Keratinocyte (primary cell): Measurements from ENCODE around the gene PPP1R3E. TPM values are rescaled to one million over a fixed set of nuclear protein-coding genes. Genes with fewer than 3 reads are reported as not detected.

Source experiments
- DNase-seq: peaks from one replicate; pipeline ENCODE4 v3.0.0-alpha.2; 2011; ENCODE audit warnings: low read depth, missing footprints, low spot score
- FAIRE-seq: peaks from 2 replicates; lab custom pipeline; 2011; peaks lifted over from hg19 to GRCh38; lab: Jason Lieb, UNC
- H2AFZ ChIP-seq: 2 replicates; pipeline ENCODE4 v1.6.0; 2012; ENCODE audit warnings: low read length, control low read depth, inconsistent platforms; ENCODE audit not compliant: control insufficient read depth
- H3K27ac ChIP-seq: 2 replicates; pipeline ENCODE4 v1.5.1; 2011; ENCODE audit warnings: low read length; ENCODE audit not compliant: control insufficient read depth, insufficient read depth
- H3K27me3 ChIP-seq: 3 replicates; pipeline ENCODE4 v1.6.0; 2011; ENCODE audit warnings: low read length; ENCODE audit not compliant: control insufficient read depth, insufficient read depth; ENCODE audit errors: extremely low read depth
- H3K36me3 ChIP-seq, 2 experiments: 2 replicates in 1 of 2; 3 replicates in 1 of 2; pipeline ENCODE4 v1.5.1; 2011; ENCODE audit warnings: low read length in 2 of 2, mild to moderate bottlenecking in 1 of 2; ENCODE audit not compliant: control insufficient read depth in 2 of 2, insufficient read depth in 2 of 2; ENCODE audit errors: extremely low read depth in 1 of 2
- H3K4me1 ChIP-seq: 3 replicates; pipeline ENCODE4 v1.5.1; 2011; ENCODE audit warnings: low read length; ENCODE audit not compliant: control insufficient read depth, insufficient read depth; ENCODE audit errors: extremely low read depth
- H3K4me2 ChIP-seq: 3 replicates; pipeline ENCODE4 v1.6.0; 2011; ENCODE audit warnings: low read depth, low read length; ENCODE audit not compliant: control insufficient read depth, insufficient read depth; ENCODE audit errors: extremely low read depth
- H3K4me3 ChIP-seq, 3 experiments: fragments of 200-600 bp in 1 of 3; sonication (generic) in 1 of 3; 2 replicates in 2 of 3; 3 replicates in 1 of 3; pipeline ENCODE4 v1.5.1; 2011 to 2016; ENCODE audit warnings: low read length in 3 of 3, mild to moderate bottlenecking in 3 of 3, control low read depth in 2 of 3, inconsistent platforms in 1 of 3, low read depth in 1 of 3, mixed read lengths in 1 of 3, mixed run types in 1 of 3, moderate library complexity in 1 of 3; ENCODE audit not compliant: control insufficient read depth in 2 of 3, insufficient read depth in 2 of 3; ENCODE audit errors: extremely low read depth in 1 of 3
- H3K79me2 ChIP-seq: 2 replicates; pipeline ENCODE4 v1.6.0; 2012; ENCODE audit warnings: low read length; ENCODE audit not compliant: control insufficient read depth, insufficient read depth
- H3K9ac ChIP-seq: 3 replicates; pipeline ENCODE4 v1.6.0; 2011; ENCODE audit warnings: low read length; ENCODE audit not compliant: control insufficient read depth, insufficient read depth; ENCODE audit errors: extremely low read depth
- H3K9me1 ChIP-seq: 3 replicates; pipeline ENCODE4 v1.6.0; 2011; ENCODE audit warnings: low read length; ENCODE audit not compliant: control insufficient read depth, insufficient read depth; ENCODE audit errors: extremely low read depth
- H3K9me3 ChIP-seq: 2 replicates; pipeline ENCODE4 v1.5.1; 2012; ENCODE audit warnings: low read depth, low read length; ENCODE audit not compliant: control insufficient read depth
- H4K20me1 ChIP-seq: 3 replicates; pipeline ENCODE4 v1.6.0; 2011; ENCODE audit warnings: low read length; ENCODE audit not compliant: control insufficient read depth, insufficient read depth; ENCODE audit errors: extremely low read depth
- EZH2 ChIP-seq: IDR thresholded peaks from one replicate; pipeline ENCODE4 v1.6.1; 2012; ENCODE audit warnings: inconsistent platforms, mild to moderate bottlenecking, low read length, moderate library complexity
- dilution Hi-C: fragments of 300-500 bp; cut with MboI; formaldehyde crosslinking; loops from one replicate; pipeline ENCODE4 v1.7.0; 2020; ENCODE audit warnings: low sequenced_read_pairs; ENCODE audit not compliant: extremely low pct_ligation_motif_present
- polyA plus RNA-seq, 5 experiments: library from polyadenylated mRNA; depleted of rRNA in 3 of 5; stranded (reverse) in 3 of 5; stranded (forward) in 1 of 5; unstranded in 1 of 5; fragments of >200 nt; gene quantifications; 1 replicate in 1 of 5; 2 replicates in 3 of 5; 3 replicates in 1 of 5; pipeline versions ENCODE4 v1.2.1 to v1.2.3, GENCODE V29; 2011 to 2012; ENCODE audit warnings: missing spikeins in 2 of 5, low read depth in 1 of 5, low replicate concordance in 1 of 5
- TF ChIP-seq, protein P1 (sequence below), 3 experiments: IDR thresholded peaks in 1 of 3; conservative IDR thresholded peaks in 1 of 3; optimal IDR thresholded peaks in 1 of 3; 2 replicates in 2 of 3; 3 replicates in 1 of 3; pipeline versions ENCODE3 to v1.5.1; 2011; ENCODE audit warnings: low read length in 3 of 3, mild to moderate bottlenecking in 3 of 3, moderate library complexity in 2 of 3, control low read depth in 1 of 3, inconsistent platforms in 1 of 3; ENCODE audit not compliant: insufficient read depth in 2 of 3; ENCODE audit errors: extremely low read depth in 1 of 3

The PPP1R3E gene
- polyA plus RNA-seq, 1 donor (not counting 4 experiments of a cell fraction or from before 2014, with no cell fraction given), result 2.5 TPM

- peaks cover 31% of the 10 kb centered on the region for H3K4me1 ChIP-seq
- H3K4me3 ChIP-seq, result no peak overlapping the region
- no peak for DNase-seq
- no peaks in the 10 kb centered on the region for H3K9me3 ChIP-seq
- FAIRE-seq, result no peak
- no peak overlapping the region for H3K27ac ChIP-seq
- H3K9ac ChIP-seq, result no peak overlapping the region
- TF ChIP-seq, protein P1, sequence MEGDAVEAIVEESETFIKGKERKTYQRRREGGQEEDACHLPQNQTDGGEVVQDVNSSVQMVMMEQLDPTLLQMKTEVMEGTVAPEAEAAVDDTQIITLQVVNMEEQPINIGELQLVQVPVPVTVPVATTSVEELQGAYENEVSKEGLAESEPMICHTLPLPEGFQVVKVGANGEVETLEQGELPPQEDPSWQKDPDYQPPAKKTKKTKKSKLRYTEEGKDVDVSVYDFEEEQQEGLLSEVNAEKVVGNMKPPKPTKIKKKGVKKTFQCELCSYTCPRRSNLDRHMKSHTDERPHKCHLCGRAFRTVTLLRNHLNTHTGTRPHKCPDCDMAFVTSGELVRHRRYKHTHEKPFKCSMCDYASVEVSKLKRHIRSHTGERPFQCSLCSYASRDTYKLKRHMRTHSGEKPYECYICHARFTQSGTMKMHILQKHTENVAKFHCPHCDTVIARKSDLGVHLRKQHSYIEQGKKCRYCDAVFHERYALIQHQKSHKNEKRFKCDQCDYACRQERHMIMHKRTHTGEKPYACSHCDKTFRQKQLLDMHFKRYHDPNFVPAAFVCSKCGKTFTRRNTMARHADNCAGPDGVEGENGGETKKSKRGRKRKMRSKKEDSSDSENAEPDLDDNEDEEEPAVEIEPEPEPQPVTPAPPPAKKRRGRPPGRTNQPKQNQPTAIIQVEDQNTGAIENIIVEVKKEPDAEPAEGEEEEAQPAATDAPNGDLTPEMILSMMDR (optimal IDR thresholded peaks at IDR 0.05 in 1 of 3, IDR thresholded peaks at IDR 0.05 in 1 of 3, conservative IDR thresholded peaks at IDR 0.05 in 1 of 3; ENCODE audit: extremely low read depth in 1 of 3, insufficient read depth in 2 of 3, low read length in 3 of 3), result no peak
- TF ChIP-seq EZH2, result no peak
- no peak overlapping the region for H2AFZ ChIP-seq
- H3K9me1 ChIP-seq, result no peaks in the 10 kb centered on the region
- H3K4me2 ChIP-seq, result no peak overlapping the region
- H4K20me1 ChIP-seq, result no peaks in the 10 kb centered on the region
- H3K79me2 ChIP-seq, result no peaks in the 10 kb centered on the region
- H3K36me3 ChIP-seq, result no peaks in the 10 kb centered on the region
- no peaks in the 10 kb centered on the region for H3K27me3 ChIP-seq
- dilution Hi-C loops, result no loop called here
Measured at GRCh38 chr14:23296012-23296777, 6.5 kb downstream of the PPP1R3E start.

GRCh38 chr14:23294734-23295561 lies 7.7 kb downstream of the PPP1R3E start:
- Histone ChIP-seq H2AFZ (peak overlapping the region; percentile 37), H4K20me1 (no peaks in the 10 kb centered on the region), H3K4me1 (peaks cover 22% of the 10 kb centered on the region), H3K79me2 (no peaks in the 10 kb centered on the region), H3K9me1 (no peaks in the 10 kb centered on the region), H3K4me3 (no peak overlapping the region), H3K4me2 (no peak overlapping the region), H3K9ac (no peak overlapping the region), H3K27ac (no peak overlapping the region), H3K9me3 (no peaks in the 10 kb centered on the region), H3K27me3 (no peaks in the 10 kb centered on the region), H3K36me3 (no peaks in the 10 kb centered on the region)
- FAIRE-seq (no peak), DNase-seq (no peak)
- dilution Hi-C loops, result no loop called here
- TF ChIP-seq, protein P1 (optimal IDR thresholded peaks at IDR 0.05 in 1 of 3, IDR thresholded peaks at IDR 0.05 in 1 of 3, conservative IDR thresholded peaks at IDR 0.05 in 1 of 3; ENCODE audit: extremely low read depth in 1 of 3, insufficient read depth in 2 of 3, low read length in 3 of 3), result peak; percentile 70 to 88 (median 86)
- TF ChIP-seq EZH2, result no peak
